Gastrocnemius medialis (tissue), 4 donors: ENCODE results near the gene GAS6. TPM values are rescaled to one million over a fixed set of nuclear protein-coding genes. Genes with fewer than 3 reads are reported as not detected.
A peak's percentile ranks its signal among the peaks of the same experiment; 100 is the strongest.

Experiments
- ATAC-seq, 2 donors: fragments of 150-250 bp; one replicate each; pipeline ENCODE4 v1.9.1; 2016
- DNase-seq, 2 donors: peaks; one replicate each; pipeline ENCODE4 v3.0.0-alpha.2; 2019
- H3K27ac ChIP-seq, 4 donors: fragments of 200-600 bp; sonication (generic); 1 replicate in 1 of 4; 2 replicates in 3 of 4; pipeline ENCODE4 v1.5.1; 2016 to 2018; ENCODE audit warnings: mild to moderate bottlenecking in 2 of 4, moderate library complexity in 1 of 4
- H3K27me3 ChIP-seq, 3 donors: fragments of 200-600 bp; sonication (generic) in 2 of 3; 1 replicate in 1 of 3; 2 replicates in 2 of 3; pipeline versions ENCODE4 v1.5.1 to v1.6.0; 2016 to 2019; ENCODE audit warnings: mild to moderate bottlenecking in 1 of 3, moderate library complexity in 1 of 3
- H3K36me3 ChIP-seq, 2 donors: fragments of 200-600 bp; sonication (generic) in 1 of 2; one replicate each; pipeline ENCODE4 v1.5.1; 2017 to 2018
- H3K4me1 ChIP-seq, 2 donors: fragments of 200-600 bp; sonication (generic) in 1 of 2; one replicate each; pipeline ENCODE4 v1.5.1; 2016 to 2017; ENCODE audit warnings: mild to moderate bottlenecking in 2 of 2
- H3K4me3 ChIP-seq, 4 donors: fragments of 200-600 bp; sonication (generic) in 3 of 4; 1 replicate in 1 of 4; 2 replicates in 3 of 4; pipeline ENCODE4 v1.5.1; 2016 to 2019; ENCODE audit warnings: mild to moderate bottlenecking in 2 of 4
- H3K9me3 ChIP-seq, 3 donors: fragments of 200-600 bp; sonication (generic) in 2 of 3; 1 replicate in 1 of 3; 2 replicates in 2 of 3; pipeline ENCODE4 v1.5.1; 2016 to 2019
- POLR2A ChIP-seq, 2 donors: fragments of 450-650 bp; IDR thresholded peaks; one replicate each; pipeline ENCODE4 v1.6.1; 2017; ENCODE audit warnings: antibody characterized with exemption in 2 of 2, mild to moderate bottlenecking in 2 of 2, moderate library complexity in 2 of 2
- in situ Hi-C, 4 donors: fragments of 200-750 bp; cut with MboI; loops; one replicate each; pipeline versions ENCODE4 v1.15.0 to v1.8.0; 2017; ENCODE audit warnings: low sequenced_read_pairs in 4 of 4
- intact Hi-C: fragments of 100-400 bp; cut with DNase I; formaldehyde crosslinking; loops from one replicate; pipeline ENCODE4 v1.15.1; 2023; ENCODE audit warnings: low total_unique reads
- total RNA-seq, 4 donors: library from RNA; depleted of rRNA; stranded (reverse); fragments of >200 nt; gene quantifications; one replicate each; pipeline versions ENCODE4 v1.1.0 to v1.2.3, GENCODE V29; 2016
- TF ChIP-seq, protein P1 (sequence below), 5 experiments: fragments of 450-650 bp in 3 of 5; fragments of 200-600 bp in 2 of 5; sonication (generic) in 2 of 5; IDR thresholded peaks in 4 of 5; conservative IDR thresholded peaks in 1 of 5; 1 replicate in 4 of 5; 2 replicates in 1 of 5; pipeline ENCODE4 v1.5.1; 2016 to 2019; ENCODE audit warnings: antibody characterized with exemption in 5 of 5, mild to moderate bottlenecking in 3 of 5, moderate library complexity in 3 of 5

The GAS6 gene
- total RNA-seq, 4 donors from 2014 or later: 68.6 to 122 (median 86.3) TPM

DNA sequence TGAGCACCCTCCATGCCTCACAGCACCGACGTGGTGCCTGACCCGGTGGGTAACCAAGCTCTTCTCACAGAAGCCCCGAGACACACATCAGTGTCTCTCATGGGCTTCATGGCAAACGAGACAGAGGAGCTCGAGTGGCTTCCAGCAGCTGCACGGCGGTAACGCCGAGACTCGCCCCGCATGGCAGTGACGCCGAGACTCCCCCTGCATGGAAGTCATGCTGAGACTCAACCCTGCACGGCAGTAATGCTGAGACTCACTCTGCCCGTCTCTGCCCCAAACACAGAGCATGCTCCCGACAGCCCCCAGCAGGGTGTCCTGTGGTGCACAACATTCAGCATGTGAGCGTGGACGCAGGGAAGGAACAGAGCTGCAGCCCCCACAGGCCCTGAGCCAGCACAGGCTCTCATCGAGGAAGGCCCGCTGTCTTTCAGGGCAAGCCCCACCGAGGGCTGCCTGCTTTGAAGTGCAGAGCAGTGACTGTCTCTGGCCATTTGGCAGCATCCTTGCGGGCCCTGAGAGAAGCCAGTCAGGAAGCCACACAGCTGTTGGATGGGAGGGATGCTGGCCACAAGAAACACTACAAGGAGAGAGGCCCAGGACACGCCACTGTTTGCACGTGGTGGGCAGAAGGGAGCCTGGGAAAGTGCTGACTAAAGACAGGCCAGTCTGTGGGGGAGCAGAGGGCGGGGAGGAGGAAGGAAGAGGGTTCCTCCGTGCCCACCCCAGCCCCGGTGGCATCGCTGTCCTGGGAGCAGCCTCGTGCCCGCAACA lies 9.5 kb downstream of the GAS6 start:
- TF ChIP-seq POLR2A (IDR thresholded peaks at IDR 0.05): no peak
- TF ChIP-seq, protein P1, sequence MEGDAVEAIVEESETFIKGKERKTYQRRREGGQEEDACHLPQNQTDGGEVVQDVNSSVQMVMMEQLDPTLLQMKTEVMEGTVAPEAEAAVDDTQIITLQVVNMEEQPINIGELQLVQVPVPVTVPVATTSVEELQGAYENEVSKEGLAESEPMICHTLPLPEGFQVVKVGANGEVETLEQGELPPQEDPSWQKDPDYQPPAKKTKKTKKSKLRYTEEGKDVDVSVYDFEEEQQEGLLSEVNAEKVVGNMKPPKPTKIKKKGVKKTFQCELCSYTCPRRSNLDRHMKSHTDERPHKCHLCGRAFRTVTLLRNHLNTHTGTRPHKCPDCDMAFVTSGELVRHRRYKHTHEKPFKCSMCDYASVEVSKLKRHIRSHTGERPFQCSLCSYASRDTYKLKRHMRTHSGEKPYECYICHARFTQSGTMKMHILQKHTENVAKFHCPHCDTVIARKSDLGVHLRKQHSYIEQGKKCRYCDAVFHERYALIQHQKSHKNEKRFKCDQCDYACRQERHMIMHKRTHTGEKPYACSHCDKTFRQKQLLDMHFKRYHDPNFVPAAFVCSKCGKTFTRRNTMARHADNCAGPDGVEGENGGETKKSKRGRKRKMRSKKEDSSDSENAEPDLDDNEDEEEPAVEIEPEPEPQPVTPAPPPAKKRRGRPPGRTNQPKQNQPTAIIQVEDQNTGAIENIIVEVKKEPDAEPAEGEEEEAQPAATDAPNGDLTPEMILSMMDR (IDR thresholded peaks at IDR 0.05 in 4 of 5, conservative IDR thresholded peaks at IDR 0.05 in 1 of 5): no peak
- peaks cover 52 to 59% of the 10 kb centered on the region in 2 donors for H3K4me1 ChIP-seq
- in situ Hi-C loops (no loop called here), intact Hi-C loops (loop anchor here (1.0 kb wide), 2 partner anchors 17 to 33 kb away; no protein-coding TSS in a partner anchor)
- H3K27me3 ChIP-seq: no peaks in the 10 kb centered on the region
- no peak overlapping the region for H3K4me3 ChIP-seq
- peak in 1 of 2 donors; percentile 4 for ATAC-seq
- peak overlapping the region; percentile 79 to 92 (median 83) for H3K27ac ChIP-seq
- no peaks in the 10 kb centered on the region for H3K36me3 ChIP-seq
- H3K9me3 ChIP-seq: no peaks in the 10 kb centered on the region
- DNase-seq: peak in 1 of 2 donors; percentile 54

DNA sequence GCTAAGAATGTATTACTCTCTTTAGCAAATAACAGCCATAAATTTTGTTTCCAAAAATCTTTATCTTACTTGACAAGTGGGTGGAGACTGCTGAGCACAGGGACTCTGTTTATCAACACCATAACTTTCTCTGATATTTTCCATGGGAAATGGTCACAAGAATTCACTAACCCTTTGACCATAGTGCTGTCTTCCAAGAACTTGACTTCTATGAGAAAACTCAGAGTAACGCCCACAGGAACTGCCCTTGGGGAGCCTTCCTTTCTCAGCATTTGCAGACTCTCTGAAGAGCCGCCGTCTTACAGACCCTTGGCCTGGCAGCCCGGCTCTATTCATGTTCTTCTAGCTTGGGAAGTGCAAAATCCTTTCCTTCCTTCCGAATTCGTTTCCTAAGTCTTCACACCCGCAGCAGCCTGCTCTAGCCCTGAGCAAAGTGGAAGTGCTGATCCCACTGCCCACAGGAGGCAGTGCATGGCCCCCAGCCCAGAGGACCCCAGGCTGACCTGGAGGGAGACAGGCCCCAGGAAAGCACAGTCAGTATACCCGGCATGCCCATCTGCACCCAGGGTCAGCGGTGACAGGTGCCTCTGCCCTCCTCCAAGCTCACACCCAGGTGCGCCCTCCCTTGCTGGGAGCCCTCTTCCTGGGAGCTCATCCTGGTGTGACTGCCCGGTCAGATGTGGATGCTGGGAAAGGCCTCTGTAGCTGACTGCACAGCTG lies 10.2 kb downstream of the GAS6 start:
- TF ChIP-seq POLR2A (IDR thresholded peaks at IDR 0.05): no peak
- TF ChIP-seq, protein P1 (IDR thresholded peaks at IDR 0.05 in 4 of 5, conservative IDR thresholded peaks at IDR 0.05 in 1 of 5): no peak
- in situ Hi-C loops: no loop called here
- Histone ChIP-seq H3K9me3 (no peaks in the 10 kb centered on the region), H3K4me3 (no peak overlapping the region), H3K27me3 (no peaks in the 10 kb centered on the region), H3K4me1 (peaks cover 59 to 66% of the 10 kb centered on the region in 2 donors), H3K27ac (peak overlapping the region; percentile 42 to 92 (median 83)), H3K36me3 (no peaks in the 10 kb centered on the region)
- intact Hi-C loops: no loop called here
- ATAC-seq (no peak), DNase-seq (peak in 1 of 2 donors; percentile 9)

GRCh38 chr13:113852536-113853517 lies 11.0 kb downstream of the GAS6 start:
- no peak overlapping the region for H3K4me3 ChIP-seq
- no peaks in the 10 kb centered on the region for H3K9me3 ChIP-seq
- intact Hi-C loops: no loop called here
- no peaks in the 10 kb centered on the region for H3K27me3 ChIP-seq
- peak overlapping the region; percentile 42 to 92 (median 83) for H3K27ac ChIP-seq
- in situ Hi-C loops: no loop called here
- no peak for ATAC-seq
- TF ChIP-seq, protein P1 (IDR thresholded peaks at IDR 0.05 in 4 of 5, conservative IDR thresholded peaks at IDR 0.05 in 1 of 5): no peak
- H3K4me1 ChIP-seq: peaks cover 64 to 67% of the 10 kb centered on the region in 2 donors
- H3K36me3 ChIP-seq: no peaks in the 10 kb centered on the region
- DNase-seq: no peak

DNA sequence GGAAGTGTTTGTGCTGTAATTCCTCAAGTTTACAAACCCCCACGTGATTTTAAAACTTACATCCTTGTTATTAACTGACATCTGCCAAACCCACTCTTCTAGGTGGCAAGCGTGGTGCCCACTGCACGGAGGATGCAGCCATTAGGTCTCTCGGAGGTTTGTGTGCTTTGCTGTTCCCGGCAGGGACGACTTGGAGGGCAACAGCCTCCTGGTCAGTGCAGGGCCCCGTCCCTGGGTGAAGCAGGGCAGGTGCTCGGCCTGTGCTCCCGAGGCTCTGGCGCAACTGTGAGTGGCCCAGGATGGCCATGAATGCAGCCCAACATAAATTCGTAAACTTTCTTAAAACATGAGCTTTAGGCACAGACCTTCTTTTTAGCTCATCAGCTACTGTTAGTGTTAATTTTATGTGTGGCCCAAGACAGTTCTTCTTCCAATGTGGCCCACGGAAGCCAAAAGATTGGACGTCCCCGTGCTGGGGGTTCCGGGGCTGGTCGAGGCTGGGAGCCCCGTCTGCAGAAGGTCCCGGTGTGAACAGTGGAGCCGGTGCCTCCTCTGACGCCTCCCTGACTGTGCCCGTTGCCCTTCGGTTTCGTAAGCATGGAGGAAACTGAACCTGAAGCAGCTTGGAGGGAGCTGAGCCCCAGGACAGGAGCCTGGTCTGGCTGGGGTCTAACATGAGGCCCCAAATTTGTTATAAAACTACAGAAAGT lies 11.9 kb downstream of the GAS6 start:
- peaks cover 58 to 60% of the 10 kb centered on the region in 2 donors for H3K4me1 ChIP-seq
- H3K27me3 ChIP-seq: no peaks in the 10 kb centered on the region
- no peak overlapping the region for H3K27ac ChIP-seq
- H3K36me3 ChIP-seq: no peaks in the 10 kb centered on the region
- H3K4me3 ChIP-seq: no peak overlapping the region
- intact Hi-C loops (no loop called here), in situ Hi-C loops (no loop called here)
- DNase-seq: no peak
- TF ChIP-seq, protein P1 (IDR thresholded peaks at IDR 0.05 in 4 of 5, conservative IDR thresholded peaks at IDR 0.05 in 1 of 5): no peak
- TF ChIP-seq POLR2A (IDR thresholded peaks at IDR 0.05): no peak
- H3K9me3 ChIP-seq: no peaks in the 10 kb centered on the region
- ATAC-seq: no peak
